AG09319 (cell line): ENCODE measurements around the gene CACNA2D4.

Source experiments
- DNase-seq: peaks from one replicate; pipeline ENCODE4 v3.0.0-alpha.2; 2010; ENCODE audit warnings: low read depth; ENCODE audit errors: extremely low read depth
- CTCF ChIP-seq: IDR thresholded peaks from 2 replicates; pipeline ENCODE4 v1.5.1; 2011; ENCODE audit warnings: low read depth, mild to moderate bottlenecking, inconsistent platforms, low read length, moderate library complexity

CACNA2D4 gene

GRCh38 chr12:1779783-1780182, 138.7 kb downstream of the CACNA2D4 start:
- TF ChIP-seq CTCF, result no peak
- no peak for DNase-seq

DNA sequence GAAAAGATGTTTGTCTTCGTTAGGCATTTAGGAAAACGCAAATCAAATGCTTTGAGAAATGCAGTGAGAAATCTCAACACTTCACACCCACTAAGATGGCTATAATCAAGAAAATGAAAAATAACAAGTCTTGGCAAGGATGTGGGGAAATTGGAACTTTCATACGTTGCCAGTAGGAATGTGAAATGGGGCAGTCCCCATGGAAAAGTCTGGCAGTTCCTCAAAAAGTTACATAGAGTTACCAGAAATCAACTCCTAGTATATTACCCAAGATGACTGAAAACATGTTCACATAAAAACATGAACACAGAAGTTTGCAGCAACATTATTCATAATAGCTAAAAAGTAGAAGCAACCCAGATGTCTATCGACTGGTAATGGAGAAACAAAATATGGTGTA, 139.5 kb downstream of the CACNA2D4 start:
- DNase-seq, result no peak
- no peak for TF ChIP-seq CTCF

- TF ChIP-seq CTCF, result no peak
- no peak for DNase-seq
These were observed 140.7 kb downstream of the CACNA2D4 start for GRCh38 chr12:1777798-1778197.

GRCh38 chr12:1776170-1776921, 142.1 kb downstream of the CACNA2D4 start:
- no peak for DNase-seq
- no peak for TF ChIP-seq CTCF

- DNase-seq, result no peak
- no peak for TF ChIP-seq CTCF
These were observed 144.4 kb downstream of the CACNA2D4 start for GRCh38 chr12:1773937-1774655.

DNA sequence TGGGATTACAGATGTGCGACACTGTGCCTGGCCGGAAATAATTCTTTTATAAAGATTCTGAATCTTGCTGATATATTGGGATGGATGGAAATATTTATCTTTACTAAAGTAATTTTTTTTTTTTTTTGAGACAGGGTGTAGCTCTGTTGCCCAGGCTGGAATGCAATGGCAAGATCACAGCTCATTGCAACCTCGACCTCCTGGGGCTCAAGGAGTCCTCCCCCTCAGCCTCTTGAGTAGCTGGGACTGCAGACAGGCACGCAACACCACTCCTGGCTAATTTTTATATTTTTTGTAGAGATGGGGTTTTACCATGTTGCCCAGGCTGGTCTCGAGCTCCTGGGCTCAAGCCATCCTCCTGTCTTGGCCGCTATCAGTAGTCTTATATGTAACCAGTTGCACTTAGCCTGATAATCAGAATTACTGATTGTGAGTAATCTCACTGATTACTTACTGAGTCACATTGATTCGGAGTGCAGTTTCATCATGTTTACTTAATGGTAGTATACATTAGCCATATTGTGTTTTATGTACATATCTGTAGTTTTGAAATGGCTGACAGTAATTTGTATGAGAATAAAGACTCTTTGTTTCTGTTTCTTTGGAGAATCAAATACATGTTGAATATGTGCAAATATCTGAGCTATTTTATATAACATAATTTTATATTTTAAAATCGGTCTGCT, 148.5 kb downstream of the CACNA2D4 start:
- DNase-seq, result no peak
- no peak for TF ChIP-seq CTCF

DNA sequence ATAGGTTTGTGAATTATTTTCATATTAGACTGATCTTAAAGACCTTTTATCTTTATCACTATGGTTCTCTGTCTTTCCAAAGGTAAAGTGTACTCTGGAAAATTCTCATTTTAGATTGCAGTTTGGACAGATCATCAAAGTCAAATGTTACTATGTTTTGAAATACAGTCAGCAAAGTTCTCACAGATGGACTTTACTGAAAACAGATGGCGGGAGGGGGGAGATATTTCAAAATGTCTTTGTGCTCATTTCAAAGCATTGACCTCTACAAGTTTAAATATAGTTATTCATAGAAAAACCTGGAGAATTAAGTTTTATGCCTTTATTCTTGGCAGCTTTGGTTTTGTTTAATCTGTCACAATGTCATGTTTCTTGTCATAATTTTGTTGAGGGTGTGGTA, 149.8 kb downstream of the CACNA2D4 start:
- no peak for TF ChIP-seq CTCF
- no peak for DNase-seq
